WTC11 (cell line): ENCODE data around the gene SOCS6. TPM values are rescaled to one million over a fixed set of nuclear protein-coding genes. Genes with fewer than 3 reads are reported as not detected.

Source experiments
- ATAC-seq: fragments of 200-7000 bp; cut with Tn5 transposase; 2 replicates; pipeline ENCODE4 v1.10.0; 2021; ENCODE audit warnings: mild to moderate bottlenecking, moderate library complexity
- CTCF ChIA-PET: fragments of 300-600 bp; sonication (Branson Sonifier 250); formaldehyde crosslinking; loops from one replicate; lab custom pipeline; 2021; ENCODE audit warnings: antibody characterized with exemption; lab: Charles Lee
- POLR2A ChIA-PET: fragments of 350-600 bp; sonication (Branson Sonifier 250); formaldehyde crosslinking; loops from one replicate; lab custom pipeline; 2021; ENCODE audit warnings: antibody characterized with exemption; lab: Charles Lee
- DNase-seq: peaks from one replicate; pipeline ENCODE4 v3.0.0; 2021; ENCODE audit warnings: low spot score
- H3K27ac Mint-ChIP-seq: 2 replicates; pipeline ENCODE4 v1.8.0; 2021; ENCODE audit warnings: mixed read lengths
- H3K27me3 Mint-ChIP-seq: 2 replicates; pipeline ENCODE4 v1.8.0; 2021; ENCODE audit warnings: low read depth, mild to moderate bottlenecking, moderate library complexity, mixed read lengths
- H3K36me3 Mint-ChIP-seq: 2 replicates; pipeline ENCODE4 v1.8.0; 2021; ENCODE audit warnings: mixed read lengths
- H3K4me1 Mint-ChIP-seq: 2 replicates; pipeline ENCODE4 v1.8.0; 2022; ENCODE audit warnings: mixed read lengths
- H3K4me3 Mint-ChIP-seq: 2 replicates; pipeline ENCODE4 v1.8.0; 2021; ENCODE audit warnings: mild to moderate bottlenecking, moderate library complexity, mixed read lengths
- H3K9me3 Mint-ChIP-seq: 2 replicates; pipeline ENCODE4 v1.8.0; 2021; ENCODE audit warnings: mixed read lengths
- CBFB ChIP-seq: sonication (generic); formaldehyde crosslinking; IDR thresholded peaks from 2 replicates; pipeline ENCODE4 v1.8.1; 2022; ENCODE audit warnings: mild to moderate bottlenecking, low read depth, missing genetic modification reagents
- ELF4 ChIP-seq: sonication (generic); formaldehyde crosslinking; IDR thresholded peaks from 2 replicates; pipeline ENCODE4 v1.8.1; 2022; ENCODE audit warnings: low read depth, mild to moderate bottlenecking, moderate library complexity, missing genetic modification reagents
- EMX1 ChIP-seq: fragments of 250-450 bp; sonication (Bioruptor Pico); IDR thresholded peaks from 2 replicates; pipeline ENCODE4 v1.8.0; 2021; ENCODE audit warnings: mild to moderate bottlenecking
- ESRRA ChIP-seq: sonication (generic); formaldehyde crosslinking; IDR thresholded peaks from 2 replicates; pipeline ENCODE4 v1.8.1; 2022; ENCODE audit warnings: mild to moderate bottlenecking, missing genetic modification reagents, borderline replicate concordance
- FOXJ3 ChIP-seq: sonication (generic); formaldehyde crosslinking; IDR thresholded peaks from 2 replicates; pipeline ENCODE4 v1.9.0; 2021; ENCODE audit warnings: missing genetic modification reagents, mild to moderate bottlenecking, borderline replicate concordance
- NR1H2 ChIP-seq: sonication (generic); formaldehyde crosslinking; IDR thresholded peaks from 2 replicates; pipeline ENCODE4 v1.9.0; 2021; ENCODE audit warnings: mild to moderate bottlenecking, moderate library complexity, missing genetic modification reagents
- SMAD4 ChIP-seq: sonication (generic); formaldehyde crosslinking; IDR thresholded peaks from 2 replicates; pipeline ENCODE4 v1.8.0; 2022; ENCODE audit warnings: mild to moderate bottlenecking, missing genetic modification reagents
- TCF7 ChIP-seq: sonication (generic); formaldehyde crosslinking; IDR thresholded peaks from 2 replicates; pipeline ENCODE4 v1.8.0; 2022; ENCODE audit warnings: mild to moderate bottlenecking, low read depth, missing genetic modification reagents, moderate library complexity
- ZBTB21 ChIP-seq: sonication (generic); formaldehyde crosslinking; IDR thresholded peaks from 2 replicates; pipeline ENCODE4 v1.8.1; 2023; ENCODE audit warnings: mild to moderate bottlenecking, missing genetic modification reagents, borderline replicate concordance
- ZNF138 ChIP-seq: sonication (generic); formaldehyde crosslinking; conservative IDR thresholded peaks from 2 replicates; pipeline ENCODE4 v1.8.1; 2022; ENCODE audit warnings: mild to moderate bottlenecking, moderate library complexity, missing genetic modification reagents
- total RNA-seq: library from RNA; stranded (reverse); gene quantifications from 3 replicates; pipeline ENCODE4 v1.2.3, GENCODE V29; 2021
- TF ChIP-seq, protein P1 (sequence below): sonication (generic); formaldehyde crosslinking; conservative IDR thresholded peaks from 2 replicates; pipeline ENCODE4 v1.8.1; 2022; ENCODE audit warnings: mild to moderate bottlenecking, missing genetic modification reagents
- TF ChIP-seq, protein P2 (sequence below): sonication (generic); formaldehyde crosslinking; IDR thresholded peaks from 2 replicates; pipeline ENCODE4 v1.8.1; 2023; ENCODE audit warnings: mild to moderate bottlenecking, missing genetic modification reagents, borderline replicate concordance
- TF ChIP-seq, protein P3 (sequence below): sonication (generic); formaldehyde crosslinking; IDR thresholded peaks from 2 replicates; pipeline ENCODE4 v1.8.1; 2022; ENCODE audit warnings: missing genetic modification reagents, borderline replicate concordance
- TF ChIP-seq, protein P4 (sequence below): fragments of 250-450 bp; sonication (Bioruptor Pico); IDR thresholded peaks from 2 replicates; pipeline ENCODE4 v1.9.0; 2021; ENCODE audit warnings: mild to moderate bottlenecking
- TF ChIP-seq, protein P5 (sequence below): sonication (generic); formaldehyde crosslinking; IDR thresholded peaks from 2 replicates; pipeline ENCODE4 v1.8.1; 2022; ENCODE audit warnings: mild to moderate bottlenecking, missing genetic modification reagents, moderate library complexity, borderline replicate concordance
- TF ChIP-seq, protein P6 (sequence below): sonication (generic); formaldehyde crosslinking; IDR thresholded peaks from 2 replicates; pipeline ENCODE4 v1.8.0; 2022; ENCODE audit warnings: mild to moderate bottlenecking, missing genetic modification reagents
- TF ChIP-seq, protein P7 (sequence below): sonication (generic); formaldehyde crosslinking; IDR thresholded peaks from 2 replicates; pipeline ENCODE4 v1.8.0; 2023; ENCODE audit warnings: missing genetic modification reagents, mild to moderate bottlenecking, borderline replicate concordance

SOCS6 gene
- total RNA-seq, 1 experiment from 2014 or later, result 16.5 TPM

DNA sequence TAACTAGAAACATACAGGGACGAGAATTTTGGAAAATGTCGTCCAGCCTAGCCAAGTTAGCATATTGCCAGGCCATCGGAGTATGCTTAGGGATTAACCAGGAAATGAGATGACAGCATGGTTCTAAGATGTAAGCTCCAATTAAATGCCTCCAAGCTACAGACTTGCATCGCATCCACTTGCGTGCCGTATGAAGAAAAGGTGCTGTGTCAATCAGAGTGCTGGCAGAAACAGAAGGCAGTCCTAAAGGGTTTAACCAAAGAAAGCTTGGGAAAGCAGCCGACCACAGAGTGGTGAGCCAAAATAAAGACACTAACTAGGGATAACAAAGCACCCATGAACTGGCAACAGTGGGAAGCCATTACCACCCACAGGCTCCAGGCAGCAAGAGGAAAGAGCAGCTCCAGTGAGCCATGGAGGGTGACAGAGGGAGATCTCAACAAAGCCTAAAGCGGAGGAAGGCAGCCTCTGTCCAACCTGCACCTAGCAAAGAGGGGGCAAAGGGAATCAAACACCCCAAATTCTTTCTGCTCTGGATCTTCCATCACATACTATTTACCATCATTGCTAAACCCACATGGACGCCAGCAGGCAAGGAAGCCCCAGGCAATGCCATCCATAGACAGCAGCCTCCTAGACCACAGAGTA, 27.6 kb upstream of the SOCS6 start (continued):
- no peak for TF ChIP-seq FOXJ3 (CRISPR knock-in tag)
- TF ChIP-seq, protein P1, sequence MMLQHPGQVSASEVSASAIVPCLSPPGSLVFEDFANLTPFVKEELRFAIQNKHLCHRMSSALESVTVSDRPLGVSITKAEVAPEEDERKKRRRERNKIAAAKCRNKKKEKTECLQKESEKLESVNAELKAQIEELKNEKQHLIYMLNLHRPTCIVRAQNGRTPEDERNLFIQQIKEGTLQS (CRISPR knock-in tag), result no peak

DNA sequence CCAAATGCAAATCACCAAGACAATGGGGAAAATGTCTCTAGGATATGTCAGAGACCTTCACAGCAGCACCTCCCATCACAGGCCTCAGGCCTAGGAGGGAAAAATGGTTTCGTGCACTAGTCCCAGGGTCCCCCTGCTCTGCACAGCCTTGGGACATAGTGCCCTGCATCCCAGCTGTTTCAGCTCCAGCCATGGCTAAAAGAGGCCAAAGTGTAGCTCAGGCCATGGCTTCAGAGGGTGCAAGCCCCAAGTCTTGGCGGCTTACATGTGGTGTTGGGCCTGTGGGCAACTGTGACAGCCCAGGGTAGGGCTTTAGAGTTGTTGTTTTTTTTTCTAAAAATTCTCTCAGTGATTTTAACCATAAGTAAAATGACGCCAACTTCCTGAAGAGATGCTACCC, 25.5 kb upstream of the SOCS6 start:
- TF ChIP-seq CBFB (CRISPR knock-in tag) (no peak), TCF7 (CRISPR knock-in tag) (no peak), ESRRA (no peak), NR1H2 (CRISPR knock-in tag) (no peak), EMX1 (CRISPR knock-in tag) (no peak), SMAD4 (no peak), ELF4 (CRISPR knock-in tag) (no peak), ZNF138 (CRISPR knock-in tag) (no peak), FOXJ3 (CRISPR knock-in tag) (no peak), ZBTB21 (CRISPR knock-in tag) (no peak)
- TF ChIP-seq, protein P2, sequence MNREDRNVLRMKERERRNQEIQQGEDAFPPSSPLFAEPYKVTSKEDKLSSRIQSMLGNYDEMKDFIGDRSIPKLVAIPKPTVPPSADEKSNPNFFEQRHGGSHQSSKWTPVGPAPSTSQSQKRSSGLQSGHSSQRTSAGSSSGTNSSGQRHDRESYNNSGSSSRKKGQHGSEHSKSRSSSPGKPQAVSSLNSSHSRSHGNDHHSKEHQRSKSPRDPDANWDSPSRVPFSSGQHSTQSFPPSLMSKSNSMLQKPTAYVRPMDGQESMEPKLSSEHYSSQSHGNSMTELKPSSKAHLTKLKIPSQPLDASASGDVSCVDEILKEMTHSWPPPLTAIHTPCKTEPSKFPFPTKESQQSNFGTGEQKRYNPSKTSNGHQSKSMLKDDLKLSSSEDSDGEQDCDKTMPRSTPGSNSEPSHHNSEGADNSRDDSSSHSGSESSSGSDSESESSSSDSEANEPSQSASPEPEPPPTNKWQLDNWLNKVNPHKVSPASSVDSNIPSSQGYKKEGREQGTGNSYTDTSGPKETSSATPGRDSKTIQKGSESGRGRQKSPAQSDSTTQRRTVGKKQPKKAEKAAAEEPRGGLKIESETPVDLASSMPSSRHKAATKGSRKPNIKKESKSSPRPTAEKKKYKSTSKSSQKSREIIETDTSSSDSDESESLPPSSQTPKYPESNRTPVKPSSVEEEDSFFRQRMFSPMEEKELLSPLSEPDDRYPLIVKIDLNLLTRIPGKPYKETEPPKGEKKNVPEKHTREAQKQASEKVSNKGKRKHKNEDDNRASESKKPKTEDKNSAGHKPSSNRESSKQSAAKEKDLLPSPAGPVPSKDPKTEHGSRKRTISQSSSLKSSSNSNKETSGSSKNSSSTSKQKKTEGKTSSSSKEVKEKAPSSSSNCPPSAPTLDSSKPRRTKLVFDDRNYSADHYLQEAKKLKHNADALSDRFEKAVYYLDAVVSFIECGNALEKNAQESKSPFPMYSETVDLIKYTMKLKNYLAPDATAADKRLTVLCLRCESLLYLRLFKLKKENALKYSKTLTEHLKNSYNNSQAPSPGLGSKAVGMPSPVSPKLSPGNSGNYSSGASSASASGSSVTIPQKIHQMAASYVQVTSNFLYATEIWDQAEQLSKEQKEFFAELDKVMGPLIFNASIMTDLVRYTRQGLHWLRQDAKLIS (CRISPR knock-in tag), result no peak
- TF ChIP-seq, protein P3, sequence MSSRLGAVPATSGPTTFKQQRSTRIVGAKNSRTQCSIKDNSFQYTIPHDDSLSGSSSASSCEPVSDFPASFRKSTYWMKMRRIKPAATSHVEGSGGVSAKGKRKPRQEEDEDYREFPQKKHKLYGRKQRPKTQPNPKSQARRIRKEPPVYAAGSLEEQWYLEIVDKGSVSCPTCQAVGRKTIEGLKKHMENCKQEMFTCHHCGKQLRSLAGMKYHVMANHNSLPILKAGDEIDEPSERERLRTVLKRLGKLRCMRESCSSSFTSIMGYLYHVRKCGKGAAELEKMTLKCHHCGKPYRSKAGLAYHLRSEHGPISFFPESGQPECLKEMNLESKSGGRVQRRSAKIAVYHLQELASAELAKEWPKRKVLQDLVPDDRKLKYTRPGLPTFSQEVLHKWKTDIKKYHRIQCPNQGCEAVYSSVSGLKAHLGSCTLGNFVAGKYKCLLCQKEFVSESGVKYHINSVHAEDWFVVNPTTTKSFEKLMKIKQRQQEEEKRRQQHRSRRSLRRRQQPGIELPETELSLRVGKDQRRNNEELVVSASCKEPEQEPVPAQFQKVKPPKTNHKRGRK (CRISPR knock-in tag), result no peak
- TF ChIP-seq, protein P4, sequence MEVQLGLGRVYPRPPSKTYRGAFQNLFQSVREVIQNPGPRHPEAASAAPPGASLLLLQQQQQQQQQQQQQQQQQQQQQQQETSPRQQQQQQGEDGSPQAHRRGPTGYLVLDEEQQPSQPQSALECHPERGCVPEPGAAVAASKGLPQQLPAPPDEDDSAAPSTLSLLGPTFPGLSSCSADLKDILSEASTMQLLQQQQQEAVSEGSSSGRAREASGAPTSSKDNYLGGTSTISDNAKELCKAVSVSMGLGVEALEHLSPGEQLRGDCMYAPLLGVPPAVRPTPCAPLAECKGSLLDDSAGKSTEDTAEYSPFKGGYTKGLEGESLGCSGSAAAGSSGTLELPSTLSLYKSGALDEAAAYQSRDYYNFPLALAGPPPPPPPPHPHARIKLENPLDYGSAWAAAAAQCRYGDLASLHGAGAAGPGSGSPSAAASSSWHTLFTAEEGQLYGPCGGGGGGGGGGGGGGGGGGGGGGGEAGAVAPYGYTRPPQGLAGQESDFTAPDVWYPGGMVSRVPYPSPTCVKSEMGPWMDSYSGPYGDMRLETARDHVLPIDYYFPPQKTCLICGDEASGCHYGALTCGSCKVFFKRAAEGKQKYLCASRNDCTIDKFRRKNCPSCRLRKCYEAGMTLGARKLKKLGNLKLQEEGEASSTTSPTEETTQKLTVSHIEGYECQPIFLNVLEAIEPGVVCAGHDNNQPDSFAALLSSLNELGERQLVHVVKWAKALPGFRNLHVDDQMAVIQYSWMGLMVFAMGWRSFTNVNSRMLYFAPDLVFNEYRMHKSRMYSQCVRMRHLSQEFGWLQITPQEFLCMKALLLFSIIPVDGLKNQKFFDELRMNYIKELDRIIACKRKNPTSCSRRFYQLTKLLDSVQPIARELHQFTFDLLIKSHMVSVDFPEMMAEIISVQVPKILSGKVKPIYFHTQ, result no peak
- TF ChIP-seq, protein P5, sequence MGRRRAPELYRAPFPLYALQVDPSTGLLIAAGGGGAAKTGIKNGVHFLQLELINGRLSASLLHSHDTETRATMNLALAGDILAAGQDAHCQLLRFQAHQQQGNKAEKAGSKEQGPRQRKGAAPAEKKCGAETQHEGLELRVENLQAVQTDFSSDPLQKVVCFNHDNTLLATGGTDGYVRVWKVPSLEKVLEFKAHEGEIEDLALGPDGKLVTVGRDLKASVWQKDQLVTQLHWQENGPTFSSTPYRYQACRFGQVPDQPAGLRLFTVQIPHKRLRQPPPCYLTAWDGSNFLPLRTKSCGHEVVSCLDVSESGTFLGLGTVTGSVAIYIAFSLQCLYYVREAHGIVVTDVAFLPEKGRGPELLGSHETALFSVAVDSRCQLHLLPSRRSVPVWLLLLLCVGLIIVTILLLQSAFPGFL (CRISPR knock-in tag), result no peak
- TF ChIP-seq, protein P6, sequence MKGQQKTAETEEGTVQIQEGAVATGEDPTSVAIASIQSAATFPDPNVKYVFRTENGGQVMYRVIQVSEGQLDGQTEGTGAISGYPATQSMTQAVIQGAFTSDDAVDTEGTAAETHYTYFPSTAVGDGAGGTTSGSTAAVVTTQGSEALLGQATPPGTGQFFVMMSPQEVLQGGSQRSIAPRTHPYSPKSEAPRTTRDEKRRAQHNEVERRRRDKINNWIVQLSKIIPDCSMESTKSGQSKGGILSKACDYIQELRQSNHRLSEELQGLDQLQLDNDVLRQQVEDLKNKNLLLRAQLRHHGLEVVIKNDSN (CRISPR knock-in tag), result no peak
- TF ChIP-seq, protein P7, sequence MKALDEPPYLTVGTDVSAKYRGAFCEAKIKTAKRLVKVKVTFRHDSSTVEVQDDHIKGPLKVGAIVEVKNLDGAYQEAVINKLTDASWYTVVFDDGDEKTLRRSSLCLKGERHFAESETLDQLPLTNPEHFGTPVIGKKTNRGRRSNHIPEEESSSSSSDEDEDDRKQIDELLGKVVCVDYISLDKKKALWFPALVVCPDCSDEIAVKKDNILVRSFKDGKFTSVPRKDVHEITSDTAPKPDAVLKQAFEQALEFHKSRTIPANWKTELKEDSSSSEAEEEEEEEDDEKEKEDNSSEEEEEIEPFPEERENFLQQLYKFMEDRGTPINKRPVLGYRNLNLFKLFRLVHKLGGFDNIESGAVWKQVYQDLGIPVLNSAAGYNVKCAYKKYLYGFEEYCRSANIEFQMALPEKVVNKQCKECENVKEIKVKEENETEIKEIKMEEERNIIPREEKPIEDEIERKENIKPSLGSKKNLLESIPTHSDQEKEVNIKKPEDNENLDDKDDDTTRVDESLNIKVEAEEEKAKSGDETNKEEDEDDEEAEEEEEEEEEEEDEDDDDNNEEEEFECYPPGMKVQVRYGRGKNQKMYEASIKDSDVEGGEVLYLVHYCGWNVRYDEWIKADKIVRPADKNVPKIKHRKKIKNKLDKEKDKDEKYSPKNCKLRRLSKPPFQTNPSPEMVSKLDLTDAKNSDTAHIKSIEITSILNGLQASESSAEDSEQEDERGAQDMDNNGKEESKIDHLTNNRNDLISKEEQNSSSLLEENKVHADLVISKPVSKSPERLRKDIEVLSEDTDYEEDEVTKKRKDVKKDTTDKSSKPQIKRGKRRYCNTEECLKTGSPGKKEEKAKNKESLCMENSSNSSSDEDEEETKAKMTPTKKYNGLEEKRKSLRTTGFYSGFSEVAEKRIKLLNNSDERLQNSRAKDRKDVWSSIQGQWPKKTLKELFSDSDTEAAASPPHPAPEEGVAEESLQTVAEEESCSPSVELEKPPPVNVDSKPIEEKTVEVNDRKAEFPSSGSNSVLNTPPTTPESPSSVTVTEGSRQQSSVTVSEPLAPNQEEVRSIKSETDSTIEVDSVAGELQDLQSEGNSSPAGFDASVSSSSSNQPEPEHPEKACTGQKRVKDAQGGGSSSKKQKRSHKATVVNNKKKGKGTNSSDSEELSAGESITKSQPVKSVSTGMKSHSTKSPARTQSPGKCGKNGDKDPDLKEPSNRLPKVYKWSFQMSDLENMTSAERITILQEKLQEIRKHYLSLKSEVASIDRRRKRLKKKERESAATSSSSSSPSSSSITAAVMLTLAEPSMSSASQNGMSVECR, result no peak
- H3K4me3 Mint-ChIP-seq, result no peak overlapping the region
- DNase-seq (no peak), ATAC-seq (no peak)
- H3K27me3 Mint-ChIP-seq, result peaks cover 3% of the 10 kb centered on the region; the same call in 1 of the 2 replicates
- ChIA-PET POLR2A (no interaction called here), CTCF (no interaction called here)
- H3K36me3 Mint-ChIP-seq, result peaks cover 25% of the 10 kb centered on the region
- no peak overlapping the region for H3K27ac Mint-ChIP-seq
- H3K9me3 Mint-ChIP-seq, result peaks cover 46% of the 10 kb centered on the region
- no peaks in the 10 kb centered on the region for H3K4me1 Mint-ChIP-seq
